Measurements from ENCODE around the gene FRMD4A. TPM values are rescaled to one million over a fixed set of nuclear protein-coding genes. Genes with fewer than 3 reads are reported as not detected.

Gene FRMD4A
- total RNA-seq, 2 experiments from 2014 or later = 0.17 TPM; not detected in 1

- no peak overlapping the region for H3K4me3 ChIP-seq (ENCODE audit: low read depth, low read length, poor library complexity, severe bottlenecking)
- no peaks in the 10 kb centered on the region for H3K4me1 ChIP-seq (ENCODE audit: insufficient read depth, low read length, poor library complexity, severe bottlenecking)
- ChIA-PET CTCF (ENCODE audit: unreplicated experiment) (no interaction called here), POLR2A (no interaction called here)
- no peak overlapping the region for H2AFZ ChIP-seq (ENCODE audit: low read length)
- no peak for TF ChIP-seq CTCF (conservative IDR thresholded peaks at IDR 0.05; ENCODE audit: low read length)
- TF ChIP-seq EZH2phosphoT487 (IDR thresholded peaks at IDR 0.05; ENCODE audit: borderline replicate concordance, low read depth, low read length) = no peak
- H3K9me3 ChIP-seq (ENCODE audit: low read length) = no peaks in the 10 kb centered on the region
- no peaks in the 10 kb centered on the region for H3K79me2 ChIP-seq (ENCODE audit: insufficient read depth, low read depth, low read length)
- BruUV-seq (replicated peaks) = no TSS peak
- H3K4me2 ChIP-seq (ENCODE audit: low read length) = no peak overlapping the region
- H3K9me2 ChIP-seq (ENCODE audit: insufficient read depth, low read length) = no peaks in the 10 kb centered on the region
- DNase-seq (ENCODE audit: low spot score) = no peak
- H3K27ac ChIP-seq (ENCODE audit: low read depth, low read length, poor library complexity, severe bottlenecking) = no peak overlapping the region
- intact Hi-C loops (cut with micrococcal nuclease; ENCODE audit: unreplicated experiment) = no loop called here
- H3K36me3 ChIP-seq (ENCODE audit: insufficient read depth, low read length) = no peaks in the 10 kb centered on the region
- no peaks in the 10 kb centered on the region for H4K20me1 ChIP-seq (ENCODE audit: insufficient read depth, low read length)
These were observed 4.1 kb downstream of the FRMD4A start for GRCh38 chr10:14326581-14326980.

GRCh38 chr10:14325325-14325955 lies 5.3 kb downstream of the FRMD4A start:
- ChIA-PET POLR2A (no interaction called here), CTCF (ENCODE audit: unreplicated experiment) (no interaction called here)
- intact Hi-C loops (cut with micrococcal nuclease; ENCODE audit: unreplicated experiment) = no loop called here
- H3K9me3 ChIP-seq (ENCODE audit: low read length) = no peaks in the 10 kb centered on the region
- BruUV-seq (replicated peaks) = no TSS peak
- no peaks in the 10 kb centered on the region for H3K9me2 ChIP-seq (ENCODE audit: insufficient read depth, low read length)
- H2AFZ ChIP-seq (ENCODE audit: low read length) = no peak overlapping the region
- H3K36me3 ChIP-seq (ENCODE audit: insufficient read depth, low read length) = no peaks in the 10 kb centered on the region
- no peak overlapping the region for H3K4me3 ChIP-seq (ENCODE audit: low read depth, low read length, poor library complexity, severe bottlenecking)
- no peaks in the 10 kb centered on the region for H3K4me1 ChIP-seq (ENCODE audit: insufficient read depth, low read length, poor library complexity, severe bottlenecking)
- peak; percentile 46 for DNase-seq (ENCODE audit: low spot score)
- H3K4me2 ChIP-seq (ENCODE audit: low read length) = no peak overlapping the region
- no peaks in the 10 kb centered on the region for H4K20me1 ChIP-seq (ENCODE audit: insufficient read depth, low read length)
- no peaks in the 10 kb centered on the region for H3K79me2 ChIP-seq (ENCODE audit: insufficient read depth, low read depth, low read length)
- H3K27ac ChIP-seq (ENCODE audit: low read depth, low read length, poor library complexity, severe bottlenecking) = no peak overlapping the region
- TF ChIP-seq EZH2phosphoT487 (IDR thresholded peaks at IDR 0.05; ENCODE audit: borderline replicate concordance, low read depth, low read length) = no peak
- peak; percentile 91 for TF ChIP-seq CTCF (conservative IDR thresholded peaks at IDR 0.05; ENCODE audit: low read length)

GRCh38 chr10:14322526-14323188 lies 8.1 kb downstream of the FRMD4A start:
- CTCF ChIA-PET (ENCODE audit: unreplicated experiment) = no interaction called here

More at GRCh38 chr10:14322526-14323188, 8.1 kb downstream of the FRMD4A start:
- H3K4me3 ChIP-seq (ENCODE audit: low read depth, low read length, poor library complexity, severe bottlenecking) = no peak overlapping the region
- no peaks in the 10 kb centered on the region for H3K36me3 ChIP-seq (ENCODE audit: insufficient read depth, low read length)
- BruUV-seq (replicated peaks) = no TSS peak
- H3K4me1 ChIP-seq (ENCODE audit: insufficient read depth, low read length, poor library complexity, severe bottlenecking) = no peaks in the 10 kb centered on the region
- no peak overlapping the region for H2AFZ ChIP-seq (ENCODE audit: low read length)
- H3K4me2 ChIP-seq (ENCODE audit: low read length) = no peak overlapping the region
- no peak overlapping the region for H3K27ac ChIP-seq (ENCODE audit: low read depth, low read length, poor library complexity, severe bottlenecking)
- POLR2A ChIA-PET = no interaction called here
- H4K20me1 ChIP-seq (ENCODE audit: insufficient read depth, low read length) = no peaks in the 10 kb centered on the region
- no peaks in the 10 kb centered on the region for H3K9me3 ChIP-seq (ENCODE audit: low read length)
- H3K79me2 ChIP-seq (ENCODE audit: insufficient read depth, low read depth, low read length) = no peaks in the 10 kb centered on the region
- intact Hi-C loops (cut with micrococcal nuclease; ENCODE audit: unreplicated experiment) = loop anchor here (5.0 kb wide), 1 partner anchor 125 kb away; no protein-coding TSS in a partner anchor
- H3K9me2 ChIP-seq (ENCODE audit: insufficient read depth, low read length) = no peaks in the 10 kb centered on the region
- no peak for TF ChIP-seq CTCF (conservative IDR thresholded peaks at IDR 0.05; ENCODE audit: low read length)
- no peak for TF ChIP-seq EZH2phosphoT487 (IDR thresholded peaks at IDR 0.05; ENCODE audit: borderline replicate concordance, low read depth, low read length)
- DNase-seq (ENCODE audit: low spot score) = no peak
